ENCODE measurements around the gene CHN2.

CHN2 gene

GRCh38 chr7:29467193-29467926 is 272.8 kb downstream of the CHN2 start:
- no peak for DNase-seq (ENCODE audit: low read depth, low spot score)

- DNase-seq (ENCODE audit: low read depth, low spot score) = no peak
Measured at GRCh38 chr7:29468196-29468595, 273.6 kb downstream of the CHN2 start.

- no peak for DNase-seq (ENCODE audit: low read depth, low spot score)
Measured at GRCh38 chr7:29469281-29469680, 274.7 kb downstream of the CHN2 start.

GRCh38 chr7:29469976-29470557 is 275.5 kb downstream of the CHN2 start:
- DNase-seq (ENCODE audit: low read depth, low spot score) = no peak

- DNase-seq (ENCODE audit: low read depth, low spot score) = no peak
Measured at GRCh38 chr7:29471444-29472138, 277.0 kb downstream of the CHN2 start.

- no peak for DNase-seq (ENCODE audit: low read depth, low spot score)
Measured at GRCh38 chr7:29476916-29477315, 282.3 kb downstream of the CHN2 start.

GRCh38 chr7:29478226-29478625 is 283.7 kb downstream of the CHN2 start:
- DNase-seq (ENCODE audit: low read depth, low spot score) = no peak

- DNase-seq (ENCODE audit: low read depth, low spot score) = no peak
Measured at GRCh38 chr7:29478687-29479240, 284.2 kb downstream of the CHN2 start.

- DNase-seq (ENCODE audit: low read depth, low spot score) = no peak
Measured at GRCh38 chr7:29479301-29480200, 285.0 kb downstream of the CHN2 start.

- no peak for DNase-seq (ENCODE audit: low read depth, low spot score)
Measured at GRCh38 chr7:29480451-29480850, 285.9 kb downstream of the CHN2 start.

- DNase-seq (ENCODE audit: low read depth, low spot score) = no peak
Measured at GRCh38 chr7:29480934-29481651, 286.5 kb downstream of the CHN2 start.

- no peak for DNase-seq (ENCODE audit: low read depth, low spot score)
Measured at GRCh38 chr7:29482056-29482455, 287.5 kb downstream of the CHN2 start.

- no peak for DNase-seq (ENCODE audit: low read depth, low spot score)
Measured at GRCh38 chr7:29483219-29484104, 288.9 kb downstream of the CHN2 start.

- no peak for DNase-seq (ENCODE audit: low read depth, low spot score)
Measured at GRCh38 chr7:29484280-29484679, 289.7 kb downstream of the CHN2 start.

GRCh38 chr7:29485339-29486190 is 291.0 kb downstream of the CHN2 start:
- DNase-seq (ENCODE audit: low read depth, low spot score) = no peak

- no peak for DNase-seq (ENCODE audit: low read depth, low spot score)
Measured at GRCh38 chr7:29486191-29486700, 291.7 kb downstream of the CHN2 start.

- DNase-seq (ENCODE audit: low read depth, low spot score) = no peak
Measured at GRCh38 chr7:29487424-29487823, 292.8 kb downstream of the CHN2 start.

- DNase-seq (ENCODE audit: low read depth, low spot score) = no peak
Measured at GRCh38 chr7:29488203-29488970, 293.8 kb downstream of the CHN2 start.

Data from smooth muscle cell of the brain vasculature (primary cell).